ENCODE measurements around the gene KRT84.
"Not testable (repeated sequence)": the region's sequence is repeated elsewhere in the genome, so short reads cannot be mapped to it uniquely, and the experiment has no call there.

The KRT84 gene

GRCh38 chr12:52410589-52411248, 25.3 kb upstream of the KRT84 start:
- DNase-seq, result not testable (repeated sequence)

- DNase-seq, result no peak
Measured at GRCh38 chr12:52407918-52408317, 22.5 kb upstream of the KRT84 start.

- no peak for DNase-seq
Measured at GRCh38 chr12:52405922-52406385, 20.5 kb upstream of the KRT84 start, which contains the start of gene KRT82. Gene KRT82, minus strand, starts transcription at chr12:52406335. Its CDS starts 58 bp downstream, at chr12:52406277.

- no peak for DNase-seq
Measured at GRCh38 chr12:52404951-52405350, 19.5 kb upstream of the KRT84 start.

- DNase-seq, result no peak
Measured at GRCh38 chr12:52403561-52403960, 18.1 kb upstream of the KRT84 start.

GRCh38 chr12:52402873-52403540, 17.6 kb upstream of the KRT84 start:
- DNase-seq, result no peak

- no peak for DNase-seq
Measured at GRCh38 chr12:52402377-52402776, 16.9 kb upstream of the KRT84 start.

- DNase-seq, result no peak
Measured at GRCh38 chr12:52401926-52402325, 16.5 kb upstream of the KRT84 start.

- DNase-seq, result no peak
Measured at GRCh38 chr12:52401526-52401925, 16.1 kb upstream of the KRT84 start.

GRCh38 chr12:52400906-52401305, 15.5 kb upstream of the KRT84 start:
- no peak for DNase-seq

- no peak for DNase-seq
Measured at GRCh38 chr12:52399756-52400155, 14.3 kb upstream of the KRT84 start.

- no peak for DNase-seq
Measured at GRCh38 chr12:52398176-52398575, 12.7 kb upstream of the KRT84 start.

GRCh38 chr12:52396656-52397055, 11.2 kb upstream of the KRT84 start:
- DNase-seq, result no peak

- no peak for DNase-seq
Measured at GRCh38 chr12:52395761-52396434, 10.4 kb upstream of the KRT84 start.

- DNase-seq, result no peak
Measured at GRCh38 chr12:52394836-52395405, 9.5 kb upstream of the KRT84 start.

GRCh38 chr12:52392465-52393007, 7.1 kb upstream of the KRT84 start:
- DNase-seq, result no peak

- no peak for DNase-seq
Measured at GRCh38 chr12:52391618-52392002, 6.2 kb upstream of the KRT84 start.

GRCh38 chr12:52390739-52391617, 5.5 kb upstream of the KRT84 start:
- no peak for DNase-seq

- no peak for DNase-seq
Measured at GRCh38 chr12:52389313-52390207, 4.1 kb upstream of the KRT84 start.

- DNase-seq, result no peak
Measured at GRCh38 chr12:52387859-52388258, 2.4 kb upstream of the KRT84 start.

GRCh38 chr12:52383331-52383730, 2.1 kb downstream of the KRT84 start:
- DNase-seq, result no peak

Data from GOT3 (cell line).